Neural cell (in vitro differentiated cells): ENCODE data around the gene LRRC63. TPM values are rescaled to one million over a fixed set of nuclear protein-coding genes. Genes with fewer than 3 reads are reported as not detected.

Experiments
- H2AFZ ChIP-seq: fragments of 200-600, 300-800 bp; sonication (generic), shearing (Covaris generic); 2 replicates; pipeline ENCODE4 v1.6.0; 2014; ENCODE audit warnings: low read depth, mild to moderate bottlenecking, antibody characterized with exemption, low read length, moderate library complexity
- H3F3A ChIP-seq: fragments of 200-600 bp; shearing (Covaris generic); 2 replicates; pipeline ENCODE4 v1.6.1; 2016; ENCODE audit warnings: mild to moderate bottlenecking, moderate library complexity, mixed read lengths, antibody characterized with exemption, low read length; ENCODE audit not compliant: insufficient read depth, poor library complexity, severe bottlenecking
- H3K27ac ChIP-seq: fragments of 200-600, 300-800 bp; sonication (generic), shearing (Covaris generic); 2 replicates; pipeline ENCODE4 v1.5.1; 2014; ENCODE audit warnings: mild to moderate bottlenecking, low read length, moderate library complexity
- H3K27me3 ChIP-seq: fragments of 300-800, 200-600 bp; sonication (generic), shearing (Covaris generic); 2 replicates; pipeline ENCODE4 v1.6.0; 2014; ENCODE audit warnings: mild to moderate bottlenecking, low read depth, low read length, moderate library complexity; ENCODE audit not compliant: insufficient read depth
- H3K36me3 ChIP-seq: fragments of 300-800, 200-600 bp; sonication (generic), shearing (Covaris generic); 2 replicates; pipeline ENCODE4 v1.5.1; 2014; ENCODE audit warnings: mild to moderate bottlenecking, antibody characterized with exemption, low read length, moderate library complexity; ENCODE audit not compliant: insufficient read depth
- H3K4me2 ChIP-seq: fragments of 300-800, 200-600 bp; sonication (generic), shearing (Covaris generic); 2 replicates; pipeline ENCODE4 v1.6.0; 2014; ENCODE audit warnings: mild to moderate bottlenecking, low read length
- H3K4me3 ChIP-seq: fragments of 300-800, 200-600 bp; sonication (generic), shearing (Covaris generic); 2 replicates; pipeline ENCODE4 v1.5.1; 2014; ENCODE audit warnings: mild to moderate bottlenecking, low read length, moderate library complexity
- H3K79me2 ChIP-seq: fragments of 200-600 bp; shearing (Covaris generic); replicated peaks from 2 replicates; pipeline ENCODE4 v1.6.0; 2014; ENCODE audit warnings: mild to moderate bottlenecking, low read length, moderate library complexity; ENCODE audit not compliant: insufficient read depth
- H3K9ac ChIP-seq: fragments of 300-800, 200-600 bp; sonication (generic), shearing (Covaris generic); 2 replicates; pipeline ENCODE4 v1.6.1; 2016; ENCODE audit warnings: mild to moderate bottlenecking, low read length, mixed read lengths
- H3K9me2 ChIP-seq: fragments of 200-600 bp; shearing (Covaris generic); 2 replicates; pipeline ENCODE4 v1.6.1; 2016; ENCODE audit warnings: mild to moderate bottlenecking, low read length, mixed read lengths; ENCODE audit not compliant: insufficient read depth
- H3K9me3 ChIP-seq: fragments of 200-600, 300-800 bp; sonication (generic), shearing (Covaris generic); 2 replicates; pipeline ENCODE4 v1.6.1; 2016; ENCODE audit warnings: mild to moderate bottlenecking, mixed run types, low read length, moderate library complexity, mixed read lengths
- H4K20me1 ChIP-seq: fragments of 200-600 bp; shearing (Covaris generic); 2 replicates; pipeline ENCODE4 v1.6.1; 2016; ENCODE audit warnings: mild to moderate bottlenecking, mixed run types; ENCODE audit not compliant: insufficient read depth
- EP300 ChIP-seq: fragments of 450-650 bp; conservative IDR thresholded peaks from 2 replicates; pipeline ENCODE4 v1.6.1; 2014; ENCODE audit warnings: antibody characterized with exemption, mild to moderate bottlenecking, moderate library complexity; ENCODE audit not compliant: poor library complexity, severe bottlenecking
- EZH2 ChIP-seq: fragments of 200-600, 300-800 bp; shearing (Covaris generic), sonication (generic); IDR thresholded peaks from 2 replicates; pipeline ENCODE4 v1.6.1; 2014; ENCODE audit warnings: antibody characterized with exemption, low read length, borderline replicate concordance, mild to moderate bottlenecking; ENCODE audit not compliant: insufficient read depth, poor library complexity, severe bottlenecking
- MXI1 ChIP-seq: fragments of 450-650 bp; conservative IDR thresholded peaks from 2 replicates; pipeline ENCODE4 v1.6.1; 2014; ENCODE audit warnings: antibody characterized with exemption, mild to moderate bottlenecking; ENCODE audit not compliant: poor library complexity, severe bottlenecking
- POLR2AphosphoS5 ChIP-seq: IDR thresholded peaks from 2 replicates; pipeline ENCODE4 v1.6.1; 2012
- RAD21 ChIP-seq: fragments of 450-650 bp; conservative IDR thresholded peaks from 2 replicates; pipeline ENCODE4 v1.6.1; 2014; ENCODE audit warnings: antibody characterized with exemption, mild to moderate bottlenecking, moderate library complexity
- REST ChIP-seq: IDR thresholded peaks from 2 replicates; pipeline ENCODE4 v1.6.1; 2012; ENCODE audit warnings: borderline replicate concordance
- SMC3 ChIP-seq: fragments of 450-650 bp; conservative IDR thresholded peaks from 2 replicates; pipeline ENCODE4 v1.6.1; 2014; ENCODE audit warnings: antibody characterized with exemption, mild to moderate bottlenecking, moderate library complexity; ENCODE audit not compliant: poor library complexity
- TAF1 ChIP-seq: IDR thresholded peaks from 2 replicates; pipeline ENCODE4 v1.6.1; 2012; ENCODE audit warnings: low read depth
- polyA plus RNA-seq: library from polyadenylated mRNA; depleted of rRNA; stranded (reverse); fragments of >200 nt; gene quantifications from 2 replicates; pipeline ENCODE4 v1.2.3, GENCODE V29; 2014
- TF ChIP-seq, protein P1 (sequence below): fragments of 450-650 bp; IDR thresholded peaks from 2 replicates; pipeline ENCODE4 v1.5.1; 2014; ENCODE audit warnings: antibody characterized with exemption, mild to moderate bottlenecking, moderate library complexity; ENCODE audit not compliant: poor library complexity, severe bottlenecking

LRRC63 gene
- polyA plus RNA-seq, 1 donor from 2014 or later: not detected

DNA sequence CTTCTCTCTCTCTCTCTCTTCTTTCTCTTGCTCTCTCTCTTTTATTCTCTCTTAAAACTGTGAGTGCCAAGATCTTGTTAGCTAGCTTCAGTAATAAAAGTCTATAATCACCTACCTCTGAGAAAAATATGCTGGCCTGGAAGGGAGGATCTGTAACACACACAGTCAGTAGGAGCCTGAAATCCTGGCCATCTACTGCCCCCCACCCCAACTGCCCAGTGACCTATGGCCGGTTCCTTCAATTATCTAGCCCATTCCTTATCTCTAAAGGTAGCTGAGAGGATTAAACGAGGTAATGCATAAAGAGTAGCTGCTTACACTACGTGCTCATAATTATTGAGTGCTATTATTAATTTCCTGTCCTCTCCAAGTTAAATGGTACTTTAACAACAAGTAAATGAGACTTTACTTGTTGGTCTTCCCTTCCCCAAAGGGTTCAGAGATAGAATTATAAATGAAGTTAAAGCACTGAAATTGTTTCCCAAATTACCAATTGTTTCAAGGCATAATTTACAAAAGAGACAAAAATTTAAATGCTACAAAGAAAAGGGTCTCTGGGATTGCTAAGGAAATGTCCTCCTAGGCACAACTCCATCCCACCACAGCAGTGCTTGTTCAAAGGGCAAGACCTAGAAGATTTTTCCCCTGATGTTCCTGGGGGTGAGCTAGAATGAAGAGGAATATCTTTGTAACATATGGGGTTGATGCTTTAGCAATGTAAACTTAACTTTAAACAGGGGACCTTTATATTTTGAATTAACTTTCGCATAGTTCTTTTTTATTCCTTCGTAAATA, 31.6 kb upstream of the LRRC63 start:
- Histone ChIP-seq H3K9me2 (no peaks in the 10 kb centered on the region), H3K79me2 (no peaks in the 10 kb centered on the region), H2AFZ (no peak overlapping the region), H3K4me3 (no peak overlapping the region), H3K9me3 (no peaks in the 10 kb centered on the region), H3K4me2 (no peak overlapping the region), H4K20me1 (no peaks in the 10 kb centered on the region), H3K36me3 (no peaks in the 10 kb centered on the region), H3F3A (no peaks in the 10 kb centered on the region), H3K27me3 (no peaks in the 10 kb centered on the region), H3K27ac (no peak overlapping the region), H3K9ac (no peak overlapping the region)
- TF ChIP-seq, protein P1, sequence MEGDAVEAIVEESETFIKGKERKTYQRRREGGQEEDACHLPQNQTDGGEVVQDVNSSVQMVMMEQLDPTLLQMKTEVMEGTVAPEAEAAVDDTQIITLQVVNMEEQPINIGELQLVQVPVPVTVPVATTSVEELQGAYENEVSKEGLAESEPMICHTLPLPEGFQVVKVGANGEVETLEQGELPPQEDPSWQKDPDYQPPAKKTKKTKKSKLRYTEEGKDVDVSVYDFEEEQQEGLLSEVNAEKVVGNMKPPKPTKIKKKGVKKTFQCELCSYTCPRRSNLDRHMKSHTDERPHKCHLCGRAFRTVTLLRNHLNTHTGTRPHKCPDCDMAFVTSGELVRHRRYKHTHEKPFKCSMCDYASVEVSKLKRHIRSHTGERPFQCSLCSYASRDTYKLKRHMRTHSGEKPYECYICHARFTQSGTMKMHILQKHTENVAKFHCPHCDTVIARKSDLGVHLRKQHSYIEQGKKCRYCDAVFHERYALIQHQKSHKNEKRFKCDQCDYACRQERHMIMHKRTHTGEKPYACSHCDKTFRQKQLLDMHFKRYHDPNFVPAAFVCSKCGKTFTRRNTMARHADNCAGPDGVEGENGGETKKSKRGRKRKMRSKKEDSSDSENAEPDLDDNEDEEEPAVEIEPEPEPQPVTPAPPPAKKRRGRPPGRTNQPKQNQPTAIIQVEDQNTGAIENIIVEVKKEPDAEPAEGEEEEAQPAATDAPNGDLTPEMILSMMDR: no peak
- no peak for TF ChIP-seq EP300
- TF ChIP-seq SMC3: no peak
- no peak for TF ChIP-seq RAD21
- no peak for TF ChIP-seq REST
- no peak for TF ChIP-seq MXI1
- no peak for TF ChIP-seq TAF1
- no peak for TF ChIP-seq POLR2AphosphoS5
- TF ChIP-seq EZH2: no peak

DNA sequence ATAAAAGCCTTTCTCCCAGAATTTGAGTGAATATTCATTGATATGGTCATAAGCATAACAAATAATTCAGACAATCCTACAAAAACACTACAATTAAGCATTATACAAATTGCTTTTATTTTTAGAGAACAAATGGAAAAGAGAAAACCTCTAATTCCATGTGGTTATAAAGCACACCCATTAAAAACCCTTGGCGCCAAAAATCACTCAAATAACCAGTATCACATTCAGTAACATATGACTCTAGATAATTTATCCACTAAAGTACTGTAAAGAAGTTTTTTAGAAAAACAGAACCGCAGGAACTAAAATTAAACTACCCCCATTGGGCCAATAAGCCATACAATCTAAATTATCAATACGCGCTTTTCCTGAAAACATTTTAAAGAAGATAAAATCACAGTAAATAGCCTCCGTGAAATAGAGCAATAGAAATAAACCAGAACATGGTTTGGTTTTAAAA, 30.3 kb upstream of the LRRC63 start:
- Histone ChIP-seq H3K27ac (no peak overlapping the region), H3K4me3 (no peak overlapping the region), H3K9me3 (no peaks in the 10 kb centered on the region)

More for the DNA sequence above, 30.3 kb upstream of the LRRC63 start:
- no peak overlapping the region for H2AFZ ChIP-seq
- no peaks in the 10 kb centered on the region for H3K36me3 ChIP-seq
- no peaks in the 10 kb centered on the region for H3K9me2 ChIP-seq
- TF ChIP-seq SMC3: no peak
- no peak for TF ChIP-seq REST
- TF ChIP-seq, protein P1: no peak
- TF ChIP-seq EP300: no peak
- no peak for TF ChIP-seq TAF1
- no peaks in the 10 kb centered on the region for H3K27me3 ChIP-seq
- H3K9ac ChIP-seq: no peak overlapping the region
- no peaks in the 10 kb centered on the region for H4K20me1 ChIP-seq
- H3F3A ChIP-seq: no peaks in the 10 kb centered on the region
- H3K4me2 ChIP-seq: no peak overlapping the region
- H3K79me2 ChIP-seq: no peaks in the 10 kb centered on the region
